GM18499 (cell line): Measurements from ENCODE around the gene KRT79.
"Not testable (repeated sequence)": the region's sequence is repeated elsewhere in the genome, so short reads cannot be mapped to it uniquely, and the experiment has no call there.

Experiments used
- ATAC-seq: cut with Tn5 transposase; IDR thresholded peaks from one replicate; pipeline ENCODE4 v1.9.1; 2021; ENCODE audit warnings: moderate number of reproducible peaks; ENCODE audit not compliant: insufficient read depth, unreplicated experiment

Gene KRT79

DNA sequence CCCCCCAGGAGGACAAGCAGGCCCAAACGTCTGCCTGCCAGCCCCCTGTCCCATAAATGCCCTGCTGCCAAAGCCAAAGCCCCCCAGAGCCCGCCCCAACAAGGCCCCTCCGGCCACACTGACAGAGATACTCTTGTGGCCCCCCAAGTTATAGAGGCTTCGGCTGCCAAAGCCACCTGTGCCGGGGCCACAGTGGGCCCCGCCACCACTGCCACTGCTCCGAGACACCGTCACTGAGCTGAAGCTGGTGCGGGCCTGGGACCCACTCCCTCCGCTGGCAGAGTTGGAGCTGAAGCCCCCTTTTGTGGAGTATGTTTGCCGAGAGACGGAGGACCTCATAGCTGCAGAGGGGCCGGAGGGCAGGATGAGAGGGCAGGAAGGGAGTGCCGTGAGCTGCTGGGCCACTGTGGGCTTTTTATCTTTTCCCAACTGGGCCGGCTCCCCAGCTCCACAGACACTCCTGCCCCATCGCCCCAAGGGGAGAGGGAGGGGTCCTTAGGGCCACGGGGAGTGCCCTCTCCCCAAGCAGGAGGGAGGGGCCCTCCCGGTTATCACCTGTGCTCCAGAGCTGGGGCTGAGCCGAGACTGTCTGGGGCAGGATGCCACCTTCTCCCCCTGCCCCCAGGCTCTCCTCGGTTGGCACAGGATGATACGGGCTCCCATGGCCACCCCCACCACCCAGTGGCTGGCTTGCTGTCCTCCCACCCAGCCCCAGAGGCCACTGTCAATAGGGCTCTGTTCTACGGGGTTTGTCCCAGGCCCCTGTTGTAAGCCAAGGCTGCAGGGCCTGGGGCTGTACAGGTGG, at the start of gene KRT79:
TSS of gene KRT79 (minus strand) at position 390 of the 805 bp plus-strand sequence. CDS start at position 339, 51 bp downstream.
- ATAC-seq = no peak

DNA sequence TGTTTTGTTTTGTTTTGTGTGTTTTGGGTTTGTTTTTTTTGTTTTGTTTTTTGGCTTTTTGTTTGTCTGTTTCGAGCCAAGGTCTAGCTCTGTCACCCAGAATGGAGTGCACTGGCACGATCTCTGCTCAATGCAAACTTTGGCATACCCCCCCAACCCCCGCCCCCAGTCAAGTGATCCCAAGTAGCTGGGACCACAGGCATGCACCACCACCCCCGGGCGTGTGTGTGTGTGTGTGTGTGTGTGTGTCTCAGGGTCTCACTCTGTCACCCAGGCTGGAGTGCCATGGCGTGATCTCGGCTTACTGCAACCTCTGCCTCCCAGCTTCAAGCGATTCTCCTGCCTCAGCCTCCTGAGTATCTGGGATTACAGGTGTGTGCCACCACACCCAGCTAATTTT, 46.4 kb upstream of the KRT79 start:
- not testable (repeated sequence) for ATAC-seq

DNA sequence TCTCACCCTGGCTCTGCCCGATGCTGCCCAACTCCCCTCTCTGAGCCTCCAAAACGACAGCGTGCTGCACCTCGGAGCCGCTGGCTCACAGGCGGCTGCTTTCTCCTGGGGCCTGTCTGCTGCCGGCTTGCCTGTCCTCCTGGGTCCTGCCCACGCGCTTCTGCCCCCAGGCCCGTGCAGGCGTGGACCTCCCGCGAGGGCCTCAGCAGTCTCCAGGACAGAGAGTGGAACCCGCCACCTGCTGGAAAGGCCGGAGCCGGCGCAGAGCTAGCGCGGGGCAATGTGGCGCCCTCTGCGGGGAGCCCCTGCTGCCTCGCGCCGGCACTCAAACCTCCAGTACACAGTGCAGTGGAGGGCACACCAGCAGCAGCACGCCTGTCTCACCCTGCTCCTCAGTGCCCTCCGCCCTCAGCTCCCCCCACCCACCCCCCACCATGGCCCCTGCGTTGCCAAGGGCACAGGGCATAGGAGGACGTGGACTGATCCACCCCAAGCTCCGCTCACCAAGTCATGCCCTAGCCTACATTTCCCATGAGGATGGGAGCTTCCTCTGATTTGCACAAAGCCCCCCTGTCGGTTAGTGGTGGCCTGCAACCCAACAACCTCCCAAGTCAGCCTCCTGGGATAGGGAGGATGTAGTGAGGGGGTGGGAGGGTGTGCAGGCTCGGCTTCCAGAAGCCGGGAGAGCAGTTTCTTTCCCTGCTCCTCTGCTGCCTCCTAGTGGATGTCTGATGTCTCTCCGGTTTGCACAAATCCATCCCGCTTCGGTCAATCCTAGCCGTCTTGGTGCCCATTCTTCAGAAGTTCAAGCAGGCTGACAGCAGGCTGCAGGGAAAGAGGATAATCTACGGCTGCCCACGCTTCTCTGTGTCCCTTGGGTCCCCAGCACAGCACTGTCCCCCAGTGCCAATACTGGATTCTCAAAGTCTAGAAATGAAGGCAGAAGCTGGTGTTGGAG, 45.6 kb upstream of the KRT79 start:
- ATAC-seq = no peak

GRCh38 chr12:52878507-52879393, 44.6 kb upstream of the KRT79 start:
- ATAC-seq = no peak

DNA sequence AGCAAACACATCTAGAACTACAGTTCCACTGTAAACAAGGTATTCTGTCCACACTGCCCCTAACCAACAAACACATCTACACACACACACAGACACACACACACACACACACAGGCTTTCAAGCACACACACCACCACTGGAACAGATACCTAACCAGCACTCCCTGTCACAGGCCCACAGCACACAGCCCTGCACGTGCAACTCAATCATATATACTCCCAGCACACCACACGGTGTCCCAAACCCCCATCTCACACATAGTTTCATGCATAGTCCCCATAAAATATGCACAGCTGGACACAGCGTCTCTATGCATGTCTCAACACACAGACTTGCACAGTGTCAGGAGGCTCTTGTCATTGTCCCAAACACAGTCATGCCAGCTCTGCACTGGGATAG, 43.1 kb upstream of the KRT79 start:
- ATAC-seq = no peak

DNA sequence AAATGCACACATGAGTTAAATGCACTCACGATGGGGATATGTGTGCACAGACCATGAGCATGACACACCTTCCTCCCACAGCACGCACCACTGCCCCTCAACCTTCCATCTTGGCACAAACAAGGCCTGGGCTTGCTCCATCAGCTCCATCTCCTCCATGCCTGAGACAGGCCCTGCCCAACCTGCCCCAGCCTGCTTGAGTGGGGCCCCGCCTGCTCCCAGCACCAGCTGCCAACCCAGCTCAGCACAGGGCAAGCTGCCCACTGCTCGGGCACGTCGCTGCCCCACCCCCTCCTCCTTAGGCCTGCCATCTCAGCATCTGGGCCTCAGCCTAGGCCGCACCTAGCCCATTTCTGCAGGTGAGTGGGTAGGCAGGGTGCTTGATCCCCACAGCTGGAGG, 42.3 kb upstream of the KRT79 start:
- no peak for ATAC-seq

- ATAC-seq = no peak
Observed at GRCh38 chr12:52874573-52875435, 40.7 kb upstream of the KRT79 start.

GRCh38 chr12:52873832-52874572, 39.9 kb upstream of the KRT79 start:
- ATAC-seq = no peak

GRCh38 chr12:52873513-52873831, 39.4 kb upstream of the KRT79 start:
- ATAC-seq = no peak

GRCh38 chr12:52872644-52873389, 38.7 kb upstream of the KRT79 start:
- ATAC-seq = no peak

DNA sequence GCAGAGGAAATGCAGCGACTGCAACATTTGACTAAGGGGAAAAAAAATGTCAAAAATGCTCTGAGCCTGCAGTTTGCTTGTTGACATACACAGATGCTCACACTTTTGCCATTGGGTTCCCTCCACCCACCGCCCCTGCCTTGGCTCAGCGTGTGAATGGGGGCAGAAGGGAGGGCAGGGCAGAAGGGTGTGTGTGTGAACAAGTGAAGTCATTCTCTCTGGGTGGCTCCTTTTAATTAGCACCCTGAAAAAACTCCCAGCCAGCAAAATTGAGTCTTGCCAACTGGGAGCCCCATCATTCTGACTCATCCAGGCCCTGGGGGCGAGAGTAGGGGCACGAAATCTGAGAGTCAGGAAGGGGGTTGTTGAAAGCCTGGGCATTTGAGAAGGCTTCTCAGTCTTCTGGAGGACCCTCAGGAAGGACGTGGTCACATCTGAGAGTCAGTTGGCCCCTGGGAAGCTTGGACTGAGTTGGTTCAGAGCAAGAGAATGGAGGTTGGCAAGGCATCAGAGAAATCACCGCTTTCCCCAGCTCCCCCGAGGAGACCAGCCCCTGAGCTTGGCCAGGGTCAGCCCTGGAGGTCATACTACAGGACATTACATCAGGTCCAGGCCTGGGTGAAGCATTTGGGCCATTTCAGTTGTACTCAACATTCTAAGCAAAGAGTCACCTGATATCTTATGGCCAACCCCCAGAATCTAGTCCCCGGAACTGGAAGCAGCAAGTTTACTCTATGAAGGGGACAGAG, 37.4 kb upstream of the KRT79 start:
- ATAC-seq = no peak

- ATAC-seq = no peak
Observed at GRCh38 chr12:52870361-52871290, 36.5 kb upstream of the KRT79 start.

GRCh38 chr12:52867642-52868041, 33.5 kb upstream of the KRT79 start:
- ATAC-seq = no peak

DNA sequence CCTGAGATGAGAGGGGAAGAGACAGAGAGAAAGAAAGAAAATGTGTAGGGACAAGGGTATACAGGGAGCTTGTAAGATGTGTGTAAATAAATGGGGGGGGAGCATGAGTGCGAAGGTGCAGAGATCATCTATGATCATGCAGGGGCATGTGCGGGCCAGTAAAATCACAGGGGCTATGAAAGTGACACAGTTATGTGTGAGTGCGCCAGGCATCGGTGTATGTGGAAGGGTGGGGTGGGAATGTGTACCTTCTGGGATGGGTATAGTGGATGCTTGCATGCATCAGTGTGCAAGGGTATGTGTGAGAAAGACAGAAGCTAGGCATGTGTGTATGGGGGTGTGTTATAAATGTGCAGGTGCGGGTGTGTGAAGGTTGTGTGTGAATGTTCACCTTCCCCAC, 33.0 kb upstream of the KRT79 start:
- no peak for ATAC-seq

GRCh38 chr12:52865090-52865944, 31.2 kb upstream of the KRT79 start:
- ATAC-seq = no peak
